HCT116 (cell line): ENCODE measurements around the gene AP4M1. TPM values are rescaled to one million over a fixed set of nuclear protein-coding genes. Genes with fewer than 3 reads are reported as not detected.

Experiments
- ATAC-seq: fragments of 200-7000 bp; cut with Tn5 transposase; 2 replicates; pipeline ENCODE4 v1.9.1; 2020; ENCODE audit warnings: mild to moderate bottlenecking, moderate library complexity
- BruUV-seq: library from RNA; stranded (reverse); fragments of 400-500 nt; replicated peaks from 2 replicates; lab custom pipeline; 2021; lab: Mats Ljungman, UMichigan
- CTCF ChIA-PET: fragments of 300-600 bp; sonication (Branson Sonifier 250); formaldehyde crosslinking; loops from one replicate; lab custom pipeline; 2021; ENCODE audit warnings: antibody characterized with exemption; lab: Charles Lee
- POLR2A ChIA-PET: fragments of 300-600, 350-600 bp; sonication (Branson Sonifier 250); formaldehyde crosslinking; loops from one replicate; lab custom pipeline; 2021; ENCODE audit warnings: antibody characterized with exemption; lab: Charles Lee
- RAD21 ChIA-PET, 2 experiments: fragments of 300-600 bp; sonication (Branson Sonifier 250); formaldehyde crosslinking; loops; one replicate each; lab custom pipeline; 2023; ENCODE audit warnings: low total read pairs in 2 of 2; ENCODE audit not compliant: uncharacterized antibody in 2 of 2, unreplicated experiment in 2 of 2, low non-redundant PET in 1 of 2; lab: Charles Lee
- DNase-seq: peaks from one replicate; pipeline ENCODE4 v3.0.0-alpha.2; 2010; ENCODE audit warnings: low read depth, low spot score
- H2AFZ ChIP-seq: fragments of 200-600 bp; shearing (Covaris generic), sonication (generic); 2 replicates; pipeline ENCODE4 v1.6.1; 2017; ENCODE audit warnings: low read depth, mixed run types, mixed read lengths, antibody characterized with exemption, low read length; ENCODE audit not compliant: poor library complexity, severe bottlenecking
- H3K27ac ChIP-seq: 2 replicates; pipeline ENCODE4 v1.5.1; 2012; ENCODE audit warnings: low read depth, low read length
- H3K27me3 ChIP-seq: fragments of 200-600 bp; sonication (generic); 2 replicates; pipeline ENCODE4 v1.6.1; 2016; ENCODE audit warnings: mixed run types, low read length, mixed read lengths; ENCODE audit not compliant: insufficient read depth
- H3K36me3 ChIP-seq, 2 experiments: fragments of 200-500 bp in 1 of 2; fragments of 200-600 bp in 1 of 2; sonication (Bioruptor generic) in 1 of 2; sonication (generic) in 1 of 2; 2 replicates each; pipeline versions ENCODE4 v1.5.1 to v1.6.1; 2014 to 2016; ENCODE audit warnings: low read length in 2 of 2, inconsistent platforms in 1 of 2, mixed read lengths in 1 of 2, mixed run types in 1 of 2; ENCODE audit not compliant: insufficient read depth in 2 of 2, control insufficient read depth in 1 of 2
- H3K4me1 ChIP-seq, 2 experiments: fragments of 200-600 bp in 1 of 2; sonication (generic) in 1 of 2; 2 replicates each; pipeline versions ENCODE4 v1.5.1 to v1.6.1; 2012 to 2017; ENCODE audit warnings: low read length in 2 of 2, inconsistent platforms in 1 of 2, mild to moderate bottlenecking in 1 of 2, mixed read lengths in 1 of 2, mixed run types in 1 of 2, moderate library complexity in 1 of 2; ENCODE audit not compliant: insufficient read depth in 2 of 2, control insufficient read depth in 1 of 2
- H3K4me2 ChIP-seq: fragments of 200-600 bp; sonication (generic); 2 replicates; pipeline ENCODE4 v1.6.1; 2017; ENCODE audit warnings: mixed run types, low read length, mixed read lengths
- H3K4me3 ChIP-seq, 2 experiments: fragments of 200-600 bp in 1 of 2; sonication (generic) in 1 of 2; replicated peaks in 1 of 2; 2 replicates each; pipeline ENCODE4 v1.5.1; 2011 to 2016; ENCODE audit warnings: low read length in 2 of 2, control low read depth in 1 of 2, low read depth in 1 of 2, mild to moderate bottlenecking in 1 of 2, mixed read lengths in 1 of 2, mixed run types in 1 of 2
- H3K79me2 ChIP-seq: fragments of 200-600 bp; sonication (generic); 2 replicates; pipeline ENCODE4 v1.6.1; 2017; ENCODE audit warnings: mild to moderate bottlenecking, mixed run types, low read length, moderate library complexity, mixed read lengths; ENCODE audit not compliant: insufficient read depth
- H3K9ac ChIP-seq: fragments of 200-600 bp; sonication (generic); 2 replicates; pipeline ENCODE4 v1.6.1; 2016; ENCODE audit warnings: low read length, mixed read lengths
- H3K9me2 ChIP-seq: fragments of 200-600 bp; sonication (generic), shearing (Covaris generic); 2 replicates; pipeline ENCODE4 v1.6.1; 2017; ENCODE audit warnings: mixed run types, mild to moderate bottlenecking, moderate library complexity; ENCODE audit not compliant: insufficient read depth
- H3K9me3 ChIP-seq, 2 experiments: fragments of 200-500 bp in 1 of 2; fragments of 200-600 bp in 1 of 2; sonication (Bioruptor generic) in 1 of 2; sonication (generic) in 1 of 2; 2 replicates each; pipeline ENCODE4 v1.6.1; 2014 to 2017; ENCODE audit warnings: low read length in 2 of 2, mixed read lengths in 2 of 2, inconsistent platforms in 1 of 2, low read depth in 1 of 2, mild to moderate bottlenecking in 1 of 2, mixed run types in 1 of 2, moderate library complexity in 1 of 2; ENCODE audit not compliant: control insufficient read depth in 1 of 2, insufficient read depth in 1 of 2
- H4K20me1 ChIP-seq: fragments of 200-600 bp; sonication (generic), shearing (Covaris generic); 2 replicates; pipeline ENCODE4 v1.6.1; 2017; ENCODE audit warnings: mixed run types, mild to moderate bottlenecking, moderate library complexity; ENCODE audit not compliant: insufficient read depth
- CBX3 ChIP-seq: IDR thresholded peaks from 2 replicates; pipeline ENCODE4 v1.6.1; 2012; ENCODE audit warnings: low read depth
- CEBPB ChIP-seq: IDR thresholded peaks from 2 replicates; pipeline ENCODE4 v1.6.1; 2012; ENCODE audit warnings: low read depth
- EGR1 ChIP-seq: IDR thresholded peaks from 2 replicates; pipeline ENCODE4 v1.6.1; 2012; ENCODE audit warnings: low read depth
- ELF1 ChIP-seq: IDR thresholded peaks from 2 replicates; pipeline ENCODE4 v1.6.1; 2012; ENCODE audit warnings: low read depth, borderline replicate concordance
- POLR2A ChIP-seq: IDR thresholded peaks from 2 replicates; pipeline ENCODE4 v1.7.0; 2011; ENCODE audit warnings: borderline replicate concordance; ENCODE audit not compliant: insufficient read depth, insufficient read length; ENCODE audit errors: extremely low read depth
- POLR2AphosphoS5 ChIP-seq: IDR thresholded peaks from 2 replicates; pipeline ENCODE4 v1.6.1; 2011; ENCODE audit warnings: mild to moderate bottlenecking, low read depth, low read length, moderate library complexity
- RAD21 ChIP-seq: IDR thresholded peaks from 2 replicates; pipeline ENCODE4 v1.6.1; 2012; ENCODE audit warnings: low read depth, mild to moderate bottlenecking
- SIN3A ChIP-seq: IDR thresholded peaks from 2 replicates; pipeline ENCODE4 v1.6.1; 2012; ENCODE audit warnings: low read depth
- SP1 ChIP-seq: IDR thresholded peaks from 2 replicates; pipeline ENCODE4 v1.6.1; 2012; ENCODE audit warnings: low read depth
- SRF ChIP-seq: IDR thresholded peaks from 2 replicates; pipeline ENCODE4 v1.6.1; 2012; ENCODE audit warnings: low read depth
- TCF7L2 ChIP-seq: IDR thresholded peaks from 2 replicates; pipeline ENCODE4 v1.7.0; 2011; ENCODE audit warnings: borderline replicate concordance, inconsistent platforms; ENCODE audit not compliant: insufficient read depth, insufficient read length; ENCODE audit errors: extremely low read depth
- ZBTB33 ChIP-seq: IDR thresholded peaks from 2 replicates; pipeline ENCODE4 v1.6.1; 2011; ENCODE audit warnings: mild to moderate bottlenecking, low read length, moderate library complexity; ENCODE audit not compliant: insufficient replicate concordance; ENCODE audit errors: extremely low read depth
- intact Hi-C: fragments of 100-400 bp; cut with micrococcal nuclease; formaldehyde crosslinking; loops from 2 replicates; pipeline ENCODE4 v1.10.0; 2022
- total RNA-seq: library from RNA; stranded (reverse); gene quantifications from one replicate; pipeline ENCODE4 v1.2.1, GENCODE V29; 2021; ENCODE audit not compliant: unreplicated experiment
- TF ChIP-seq, protein P1 (sequence below): IDR thresholded peaks from 2 replicates; pipeline ENCODE4 v1.6.1; 2012

The AP4M1 gene
- total RNA-seq, 1 experiment from 2014 or later = 20.0 TPM

DNA sequence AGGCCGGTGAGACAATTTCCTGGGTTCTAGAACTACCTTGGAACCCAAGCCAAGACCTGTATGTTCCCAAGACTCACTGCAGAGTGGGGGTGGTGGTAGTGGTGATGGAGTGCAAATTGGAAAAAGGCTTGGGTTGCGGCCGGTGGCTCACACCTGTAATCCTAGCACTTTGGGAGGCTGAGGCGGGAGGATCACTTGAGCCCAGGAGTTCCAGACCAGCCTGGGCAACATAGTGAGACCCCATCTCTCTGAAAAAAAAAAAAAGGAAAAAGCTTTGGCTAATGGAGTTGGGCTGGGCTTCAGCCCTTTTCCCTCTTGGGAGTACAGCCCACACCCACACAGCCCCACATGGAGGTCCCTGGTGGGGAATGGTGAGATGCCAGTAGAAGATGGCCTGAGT is 4.1 kb downstream of the AP4M1 start:
- ChIA-PET POLR2A (interaction anchor here (0.6 kb wide), 1 partner anchor 9 kb away, joined by 3 read pairs; no protein-coding TSS in a partner anchor), RAD21 (no interaction called here), CTCF (no interaction called here)
- intact Hi-C loops = no loop called here
- H3K4me2 ChIP-seq = no peak overlapping the region
- no peak overlapping the region for H3K4me3 ChIP-seq
- peaks cover 0 to 22% of the 10 kb centered on the region in 2 experiments; a peak in 3 of 4 replicates for H3K36me3 ChIP-seq
- BruUV-seq = no TSS peak
- no peak overlapping the region for H2AFZ ChIP-seq
- H3K4me1 ChIP-seq = peaks cover 6 to 16% of the 10 kb centered on the region in 2 experiments; a peak in 3 of 4 replicates
- no peaks in the 10 kb centered on the region for H3K9me3 ChIP-seq
- no peak for TF ChIP-seq TCF7L2
- TF ChIP-seq ELF1 = no peak
- TF ChIP-seq CBX3 = no peak
- TF ChIP-seq POLR2A = no peak
- no peak for TF ChIP-seq SRF
- TF ChIP-seq RAD21 = no peak
- TF ChIP-seq, protein P1, sequence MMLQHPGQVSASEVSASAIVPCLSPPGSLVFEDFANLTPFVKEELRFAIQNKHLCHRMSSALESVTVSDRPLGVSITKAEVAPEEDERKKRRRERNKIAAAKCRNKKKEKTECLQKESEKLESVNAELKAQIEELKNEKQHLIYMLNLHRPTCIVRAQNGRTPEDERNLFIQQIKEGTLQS = no peak
- no peak for TF ChIP-seq CEBPB
- TF ChIP-seq POLR2AphosphoS5 = no peak
- TF ChIP-seq EGR1 = no peak
- TF ChIP-seq SIN3A = no peak
- no peak for TF ChIP-seq SP1
- TF ChIP-seq ZBTB33 = no peak
- H3K9me2 ChIP-seq = no peaks in the 10 kb centered on the region
- ATAC-seq = no peak
- no peak for DNase-seq
- H3K27ac ChIP-seq = no peak overlapping the region
- no peaks in the 10 kb centered on the region for H3K27me3 ChIP-seq
- no peaks in the 10 kb centered on the region for H4K20me1 ChIP-seq
- peaks cover 13% of the 10 kb centered on the region; the same call in 1 of the 2 replicates for H3K79me2 ChIP-seq
- no peak overlapping the region for H3K9ac ChIP-seq
